DMS114 treated with DMSO at 0.1 percent for 48 hours (cell line): Measurements from ENCODE around the gene GCDH.

Source experiments
- DNase-seq: peaks from one replicate; lab custom pipeline; 2025; ENCODE audit not compliant: unreplicated experiment; lab: John Stamatoyannopoulos, UW

Gene GCDH

DNA sequence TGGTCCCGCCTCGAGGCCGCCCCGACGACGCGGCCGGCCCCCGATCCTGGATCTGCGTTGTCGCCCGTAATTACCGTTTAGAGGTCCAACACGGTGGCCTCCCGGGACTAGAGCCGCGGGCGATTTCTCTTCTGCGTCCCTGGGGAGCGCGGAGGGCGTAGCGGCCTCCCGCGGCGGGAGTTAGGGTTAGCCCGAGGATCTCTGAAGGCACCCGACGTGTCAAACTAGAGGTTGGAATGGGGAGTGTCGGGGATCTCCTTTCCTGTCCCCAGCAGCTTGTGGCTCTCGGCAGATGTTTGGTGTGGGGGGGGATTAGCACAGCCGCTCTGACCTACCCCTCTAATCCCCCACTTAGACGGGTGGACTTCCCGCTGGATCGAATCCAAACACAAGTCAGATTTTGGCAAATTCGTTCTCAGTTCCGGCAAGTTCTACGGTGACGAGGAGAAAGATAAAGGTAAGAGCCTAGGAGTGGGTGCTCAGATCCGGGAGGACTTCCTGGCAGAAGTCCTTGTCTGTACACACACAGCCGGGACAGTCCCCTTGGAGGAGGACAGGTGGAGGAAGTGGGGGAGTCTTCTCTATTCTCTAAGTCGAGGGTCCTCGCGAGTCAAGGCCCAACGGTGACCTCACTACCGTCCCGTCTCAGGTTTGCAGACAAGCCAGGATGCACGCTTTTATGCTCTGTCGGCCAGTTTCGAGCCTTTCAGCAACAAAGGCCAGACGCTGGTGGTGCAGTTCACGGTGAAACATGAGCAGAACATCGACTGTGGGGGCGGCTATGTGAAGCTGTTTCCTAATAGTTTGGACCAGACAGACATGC, 48.0 kb downstream of the GCDH start:
- no peak for DNase-seq

DNA sequence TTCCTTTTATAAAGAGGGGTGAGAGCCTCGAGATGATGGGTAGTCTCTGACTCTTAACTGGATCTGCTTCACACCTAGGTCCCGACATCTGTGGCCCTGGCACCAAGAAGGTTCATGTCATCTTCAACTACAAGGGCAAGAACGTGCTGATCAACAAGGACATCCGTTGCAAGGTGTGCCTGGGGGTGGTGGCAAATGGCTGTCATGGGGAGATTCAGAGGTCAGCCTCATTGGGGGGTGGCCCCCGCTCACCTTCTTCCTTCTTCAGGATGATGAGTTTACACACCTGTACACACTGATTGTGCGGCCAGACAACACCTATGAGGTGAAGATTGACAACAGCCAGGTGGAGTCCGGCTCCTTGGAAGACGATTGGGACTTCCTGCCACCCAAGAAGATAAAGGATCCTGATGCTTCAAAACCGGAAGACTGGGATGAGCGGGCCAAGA, 49.0 kb downstream of the GCDH start:
- no peak for DNase-seq

DNA sequence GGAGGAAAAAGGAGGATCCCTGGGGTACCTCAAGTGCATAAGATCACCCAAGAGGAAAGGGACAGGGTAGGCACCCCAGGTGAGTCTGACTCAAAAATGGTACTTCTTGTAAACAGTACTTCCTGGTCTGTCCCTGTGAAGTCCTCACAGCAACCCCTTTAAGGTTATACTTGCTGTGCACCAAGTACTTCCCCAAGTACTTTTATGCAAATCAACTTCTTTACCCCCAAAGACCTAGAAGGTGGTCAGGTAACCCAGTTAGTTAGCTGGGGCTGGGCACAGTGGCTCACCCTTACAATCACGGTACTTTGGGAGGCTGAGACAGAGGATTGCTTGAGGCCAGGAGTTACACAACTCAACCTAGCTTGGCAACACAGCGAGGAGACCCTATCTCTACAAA, 49.9 kb downstream of the GCDH start:
- DNase-seq, result no peak

DNA sequence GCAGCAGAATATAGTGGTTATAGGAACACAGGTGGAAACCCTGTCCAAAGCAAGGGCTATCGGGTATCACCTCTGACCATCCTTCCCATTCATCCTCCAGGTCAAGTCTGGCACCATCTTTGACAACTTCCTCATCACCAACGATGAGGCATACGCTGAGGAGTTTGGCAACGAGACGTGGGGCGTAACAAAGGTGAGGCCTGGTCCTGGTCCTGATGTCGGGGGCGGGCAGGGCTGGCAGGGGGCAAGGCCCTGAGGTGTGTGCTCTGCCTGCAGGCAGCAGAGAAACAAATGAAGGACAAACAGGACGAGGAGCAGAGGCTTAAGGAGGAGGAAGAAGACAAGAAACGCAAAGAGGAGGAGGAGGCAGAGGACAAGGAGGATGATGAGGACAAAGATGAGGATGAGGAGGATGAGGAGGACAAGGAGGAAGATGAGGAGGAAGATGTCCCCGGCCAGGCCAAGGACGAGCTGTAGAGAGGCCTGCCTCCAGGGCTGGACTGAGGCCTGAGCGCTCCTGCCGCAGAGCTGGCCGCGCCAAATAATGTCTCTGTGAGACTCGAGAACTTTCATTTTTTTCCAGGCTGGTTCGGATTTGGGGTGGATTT, 52.6 kb downstream of the GCDH start:
- DNase-seq, result no peak

DNA sequence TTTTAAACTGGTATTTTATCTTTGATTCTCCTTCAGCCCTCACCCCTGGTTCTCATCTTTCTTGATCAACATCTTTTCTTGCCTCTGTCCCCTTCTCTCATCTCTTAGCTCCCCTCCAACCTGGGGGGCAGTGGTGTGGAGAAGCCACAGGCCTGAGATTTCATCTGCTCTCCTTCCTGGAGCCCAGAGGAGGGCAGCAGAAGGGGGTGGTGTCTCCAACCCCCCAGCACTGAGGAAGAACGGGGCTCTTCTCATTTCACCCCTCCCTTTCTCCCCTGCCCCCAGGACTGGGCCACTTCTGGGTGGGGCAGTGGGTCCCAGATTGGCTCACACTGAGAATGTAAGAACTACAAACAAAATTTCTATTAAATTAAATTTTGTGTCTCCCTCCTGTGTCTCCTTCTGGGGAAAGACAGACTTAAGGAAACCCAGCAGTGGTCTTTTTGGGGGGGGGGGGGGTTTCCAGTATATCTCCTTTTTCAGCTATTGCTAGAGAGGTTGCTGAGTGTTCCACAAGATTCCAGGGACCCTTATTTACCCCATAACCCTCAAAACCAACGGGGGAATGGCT, 53.2 kb downstream of the GCDH start:
- DNase-seq, result no peak

DNA sequence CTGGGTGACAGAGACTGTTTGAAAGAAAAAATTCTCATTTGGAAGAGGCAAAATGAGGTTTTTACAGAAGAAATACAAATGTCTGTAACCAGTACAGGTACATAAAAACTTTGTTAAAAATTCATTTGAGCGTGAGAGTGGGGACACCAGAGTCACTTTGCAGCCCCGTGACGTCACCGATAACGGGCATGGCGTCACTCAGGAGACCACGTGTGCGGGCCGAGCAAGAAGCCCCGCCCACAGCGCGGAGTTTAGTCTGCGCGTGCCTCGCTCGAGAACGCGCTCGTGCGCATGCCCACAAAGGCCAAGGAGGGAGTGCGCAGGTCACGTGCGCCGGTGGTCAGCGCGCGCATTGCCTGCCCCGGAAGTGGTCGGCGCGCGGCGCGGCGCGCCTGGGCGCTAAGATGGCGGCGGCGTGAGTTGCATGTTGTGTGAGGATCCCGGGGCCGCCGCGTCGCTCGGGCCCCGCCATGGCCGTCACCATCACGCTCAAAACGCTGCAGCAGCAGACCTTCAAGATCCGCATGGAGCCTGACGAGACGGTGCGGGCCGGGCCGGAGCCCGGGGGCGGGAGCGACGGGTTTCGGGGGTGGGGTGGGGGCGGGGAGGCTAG, 54.6 kb downstream of the GCDH start, which contains the start of gene RAD23A:
RAD23A (plus strand) TSS at position 384 of the 613 bp plus-strand sequence; CDS start at position 471, 87 bp downstream.
- peak; percentile 81 for DNase-seq

DNA sequence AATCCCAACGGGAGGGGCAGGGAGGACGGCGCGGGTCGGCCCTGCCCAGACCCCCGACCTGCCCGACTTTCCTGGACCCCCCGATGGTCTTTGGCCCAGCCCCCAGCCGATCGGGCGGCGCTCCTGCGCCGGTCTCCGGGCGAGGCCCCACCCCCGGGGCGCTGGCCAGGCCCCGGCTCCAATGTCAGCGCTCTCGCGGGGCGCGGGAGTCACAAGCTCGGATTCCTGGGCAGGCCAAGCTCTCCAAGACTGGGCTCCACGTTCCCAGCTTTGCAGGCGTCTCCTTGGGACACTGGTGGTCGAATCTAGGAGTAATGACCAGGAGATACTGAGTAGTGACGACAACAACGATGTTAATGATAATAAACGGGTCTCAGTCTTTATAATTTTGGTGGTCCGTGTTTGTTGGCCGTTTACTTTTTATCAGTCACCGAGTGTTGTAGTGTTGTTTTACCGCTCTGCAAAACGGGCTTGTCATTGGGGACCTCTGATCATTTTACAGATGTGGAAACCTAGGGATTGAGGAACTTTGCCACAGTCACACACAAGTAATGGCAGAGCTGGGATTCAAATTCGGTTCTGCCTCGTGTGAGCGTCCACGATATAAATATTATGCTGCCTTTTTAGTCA, 55.2 kb downstream of the GCDH start:
- DNase-seq, result no peak

DNA sequence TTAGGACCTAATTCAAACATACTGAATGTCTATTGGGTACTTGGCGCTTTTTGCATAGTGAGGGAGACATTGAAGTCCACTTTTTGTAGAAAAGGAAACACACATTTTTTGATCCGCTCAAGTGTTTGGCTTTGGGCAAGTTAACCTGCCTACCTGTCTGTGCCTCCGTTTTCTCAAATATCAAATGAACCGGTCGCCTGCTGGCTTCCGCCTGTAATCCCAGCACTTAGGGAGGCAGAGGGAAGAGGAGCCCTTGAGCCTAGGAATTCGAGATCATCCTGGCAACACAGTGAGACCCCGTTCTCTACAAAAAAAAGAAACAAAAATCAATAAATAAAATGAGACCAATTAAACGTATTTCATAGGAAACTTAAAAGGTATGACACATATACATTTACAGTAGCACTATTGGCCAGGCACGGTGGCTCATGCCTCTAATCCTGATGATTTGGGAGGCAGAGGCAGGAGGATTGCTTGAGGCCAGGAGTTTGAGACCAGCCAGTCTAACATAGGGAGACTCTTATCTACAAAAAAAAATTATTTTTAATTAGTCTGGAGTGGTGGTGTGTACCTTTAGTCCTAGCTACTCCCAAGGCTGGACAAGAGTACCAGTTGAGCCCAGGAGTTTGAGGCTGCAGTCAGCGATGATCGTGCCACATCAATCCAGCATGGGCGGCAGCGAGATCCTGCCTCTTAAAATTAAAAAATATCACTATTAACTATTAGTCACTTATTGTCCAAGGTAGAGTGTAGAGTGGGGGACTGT, 56.0 kb downstream of the GCDH start:
- no peak for DNase-seq

DNA sequence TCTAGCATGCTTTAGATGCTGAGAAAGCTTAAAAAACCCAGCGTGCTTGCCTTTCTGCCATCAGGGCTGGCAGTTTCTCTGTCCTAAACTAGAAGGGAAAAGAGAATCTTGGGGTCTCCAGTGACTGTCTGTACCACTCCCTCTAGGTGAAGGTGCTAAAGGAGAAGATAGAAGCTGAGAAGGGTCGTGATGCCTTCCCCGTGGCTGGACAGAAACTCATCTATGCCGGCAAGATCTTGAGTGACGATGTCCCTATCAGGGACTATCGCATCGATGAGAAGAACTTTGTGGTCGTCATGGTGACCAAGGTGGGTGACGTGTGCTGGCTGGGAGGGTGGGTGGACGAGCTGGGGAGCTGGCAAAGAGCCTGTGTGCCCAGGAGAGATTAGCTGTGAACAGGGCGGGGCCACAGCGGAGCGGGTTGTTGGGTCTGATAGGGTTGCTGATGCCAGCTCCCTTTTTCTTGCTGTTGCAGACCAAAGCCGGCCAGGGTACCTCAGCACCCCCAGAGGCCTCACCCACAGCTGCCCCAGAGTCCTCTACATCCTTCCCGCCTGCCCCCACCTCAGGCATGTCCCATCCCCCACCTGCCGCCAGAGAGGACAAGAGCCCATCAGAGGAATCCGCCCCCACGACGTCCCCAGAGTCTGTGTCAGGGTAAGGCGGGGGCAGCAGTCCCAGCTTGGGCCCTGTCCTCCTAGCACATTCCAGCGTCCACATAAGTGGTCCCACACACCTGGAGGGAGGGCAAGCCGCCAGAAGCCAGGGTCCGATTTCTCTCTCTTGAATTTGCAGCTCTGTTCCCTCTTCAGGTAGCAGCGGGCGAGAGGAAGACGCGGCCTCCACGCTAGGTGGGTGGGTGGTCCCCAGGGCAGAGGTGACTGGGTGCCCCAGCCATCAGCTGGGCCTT, 57.0 kb downstream of the GCDH start:
- DNase-seq, result no peak

DNA sequence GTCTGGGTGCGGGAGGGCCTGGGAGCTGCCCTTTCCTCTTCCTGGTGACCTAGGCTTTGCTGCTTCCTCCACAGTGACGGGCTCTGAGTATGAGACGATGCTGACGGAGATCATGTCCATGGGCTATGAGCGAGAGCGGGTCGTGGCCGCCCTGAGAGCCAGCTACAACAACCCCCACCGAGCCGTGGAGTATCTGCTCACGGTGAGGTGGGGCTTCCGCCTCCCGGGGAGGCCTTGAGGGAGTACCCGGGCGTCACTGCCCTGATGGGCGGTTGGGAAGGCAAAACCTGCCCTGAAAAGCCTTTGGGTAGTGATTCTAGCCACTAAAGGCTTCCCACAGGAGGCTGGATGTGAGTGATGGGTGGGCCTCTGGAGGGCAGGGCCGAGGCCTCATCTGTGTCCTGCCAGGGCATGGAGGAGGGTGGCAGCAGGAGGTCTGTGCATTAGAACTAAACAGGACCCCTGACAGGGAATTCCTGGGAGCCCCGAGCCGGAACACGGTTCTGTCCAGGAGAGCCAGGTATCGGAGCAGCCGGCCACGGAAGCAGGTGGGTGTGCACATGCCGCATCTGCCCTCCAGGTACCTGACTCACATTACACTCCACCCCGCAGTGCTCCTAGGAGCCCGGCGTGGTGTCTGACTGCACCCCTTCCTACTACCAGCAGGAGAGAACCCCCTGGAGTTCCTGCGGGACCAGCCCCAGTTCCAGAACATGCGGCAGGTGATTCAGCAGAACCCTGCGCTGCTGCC, 57.8 kb downstream of the GCDH start:
- no peak for DNase-seq
